ENCODE results near the gene CYP3A5. TPM values are rescaled to one million over a fixed set of nuclear protein-coding genes. Genes with fewer than 3 reads are reported as not detected.

CYP3A5 gene
- total RNA-seq, 1 donor: under 0.01 TPM

DNA sequence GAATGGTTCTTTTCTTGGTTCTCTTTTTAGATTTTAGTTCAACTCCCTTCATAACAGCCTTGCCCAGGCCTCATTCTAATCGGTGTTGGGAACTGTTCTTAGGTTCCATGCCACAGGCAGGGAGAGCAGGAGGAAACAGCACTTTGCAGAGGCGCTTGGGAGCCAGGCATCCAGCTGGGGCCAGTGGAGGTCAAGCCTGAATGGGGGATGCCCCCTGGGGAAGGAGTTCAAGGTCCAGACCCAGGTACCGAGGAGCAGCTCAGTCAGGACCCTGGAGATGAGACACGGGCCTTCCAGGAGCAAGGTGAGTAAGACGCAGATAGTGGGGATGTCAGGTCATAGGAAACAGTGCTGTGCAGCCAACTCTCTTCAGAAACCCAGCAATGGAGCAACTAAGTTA lies 58.5 kb downstream of the CYP3A5 start:
- H3K36me3 ChIP-seq (ENCODE audit: insufficient read depth, low read length): peaks cover 67% of the 10 kb centered on the region
- peaks cover 30% of the 10 kb centered on the region for H3K79me2 ChIP-seq (ENCODE audit: insufficient read depth, low read length)
- peaks cover 11% of the 10 kb centered on the region for H4K20me1 ChIP-seq (ENCODE audit: insufficient read depth, low read length)
- H3K4me2 ChIP-seq (ENCODE audit: insufficient read depth, low read length): no peak overlapping the region
- DNase-seq (ENCODE audit: insufficient read length, low spot score, missing footprints): no peak
- TF ChIP-seq, protein P1, sequence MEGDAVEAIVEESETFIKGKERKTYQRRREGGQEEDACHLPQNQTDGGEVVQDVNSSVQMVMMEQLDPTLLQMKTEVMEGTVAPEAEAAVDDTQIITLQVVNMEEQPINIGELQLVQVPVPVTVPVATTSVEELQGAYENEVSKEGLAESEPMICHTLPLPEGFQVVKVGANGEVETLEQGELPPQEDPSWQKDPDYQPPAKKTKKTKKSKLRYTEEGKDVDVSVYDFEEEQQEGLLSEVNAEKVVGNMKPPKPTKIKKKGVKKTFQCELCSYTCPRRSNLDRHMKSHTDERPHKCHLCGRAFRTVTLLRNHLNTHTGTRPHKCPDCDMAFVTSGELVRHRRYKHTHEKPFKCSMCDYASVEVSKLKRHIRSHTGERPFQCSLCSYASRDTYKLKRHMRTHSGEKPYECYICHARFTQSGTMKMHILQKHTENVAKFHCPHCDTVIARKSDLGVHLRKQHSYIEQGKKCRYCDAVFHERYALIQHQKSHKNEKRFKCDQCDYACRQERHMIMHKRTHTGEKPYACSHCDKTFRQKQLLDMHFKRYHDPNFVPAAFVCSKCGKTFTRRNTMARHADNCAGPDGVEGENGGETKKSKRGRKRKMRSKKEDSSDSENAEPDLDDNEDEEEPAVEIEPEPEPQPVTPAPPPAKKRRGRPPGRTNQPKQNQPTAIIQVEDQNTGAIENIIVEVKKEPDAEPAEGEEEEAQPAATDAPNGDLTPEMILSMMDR (IDR thresholded peaks at IDR 0.05; ENCODE audit: extremely low read depth, low read depth, low read length): no peak
- no peak overlapping the region for H3K27ac ChIP-seq (ENCODE audit: low read depth, low read length)
- no peaks in the 10 kb centered on the region for H3K27me3 ChIP-seq (ENCODE audit: insufficient read depth, low read length)
- H3K4me1 ChIP-seq (ENCODE audit: insufficient read depth, low read length): peaks cover 10% of the 10 kb centered on the region
- H3K9me3 ChIP-seq (ENCODE audit: low read depth, low read length): no peaks in the 10 kb centered on the region
- no peak overlapping the region for H2AFZ ChIP-seq (ENCODE audit: low read length)
- no peak overlapping the region for H3K4me3 ChIP-seq (ENCODE audit: insufficient read depth, low read length)

DNA sequence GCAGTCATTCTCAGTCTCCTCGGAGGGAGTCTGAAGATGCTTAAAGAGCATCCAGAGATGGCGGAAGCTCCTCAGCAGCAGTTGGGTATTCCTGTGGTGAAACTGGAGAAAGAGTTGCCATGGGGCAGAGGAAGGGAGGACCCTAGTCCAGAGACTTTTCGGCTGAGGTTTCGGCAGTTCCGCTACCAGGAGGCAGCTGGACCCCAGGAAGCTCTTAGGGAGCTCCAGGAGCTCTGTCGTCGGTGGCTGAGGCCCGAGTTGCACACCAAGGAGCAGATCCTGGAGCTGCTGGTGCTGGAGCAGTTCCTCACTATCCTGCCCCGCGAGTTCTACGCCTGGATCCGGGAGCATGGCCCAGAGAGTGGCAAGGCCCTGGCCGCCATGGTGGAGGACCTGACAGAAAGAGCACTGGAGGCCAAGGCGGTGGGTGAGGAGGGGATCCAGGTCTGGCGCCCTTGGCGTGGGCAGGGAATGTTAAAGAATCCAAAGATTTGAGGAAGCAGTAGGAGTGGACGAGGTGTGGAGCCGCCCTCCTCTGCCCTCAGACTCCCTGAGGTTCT lies 60.1 kb downstream of the CYP3A5 start:
- Histone ChIP-seq H3K9me3 (ENCODE audit: low read depth, low read length) (no peaks in the 10 kb centered on the region), H3K36me3 (ENCODE audit: insufficient read depth, low read length) (peaks cover 52% of the 10 kb centered on the region), H3K79me2 (ENCODE audit: insufficient read depth, low read length) (peaks cover 31% of the 10 kb centered on the region), H3K4me1 (ENCODE audit: insufficient read depth, low read length) (peaks cover 10% of the 10 kb centered on the region), H3K4me2 (ENCODE audit: insufficient read depth, low read length) (no peak overlapping the region), H3K27me3 (ENCODE audit: insufficient read depth, low read length) (no peaks in the 10 kb centered on the region), H4K20me1 (ENCODE audit: insufficient read depth, low read length) (peaks cover 11% of the 10 kb centered on the region), H2AFZ (ENCODE audit: low read length) (no peak overlapping the region), H3K4me3 (ENCODE audit: insufficient read depth, low read length) (no peak overlapping the region), H3K27ac (ENCODE audit: low read depth, low read length) (no peak overlapping the region)
- TF ChIP-seq, protein P1 (IDR thresholded peaks at IDR 0.05; ENCODE audit: extremely low read depth, low read depth, low read length): no peak
- DNase-seq (ENCODE audit: insufficient read length, low spot score, missing footprints): no peak

DNA sequence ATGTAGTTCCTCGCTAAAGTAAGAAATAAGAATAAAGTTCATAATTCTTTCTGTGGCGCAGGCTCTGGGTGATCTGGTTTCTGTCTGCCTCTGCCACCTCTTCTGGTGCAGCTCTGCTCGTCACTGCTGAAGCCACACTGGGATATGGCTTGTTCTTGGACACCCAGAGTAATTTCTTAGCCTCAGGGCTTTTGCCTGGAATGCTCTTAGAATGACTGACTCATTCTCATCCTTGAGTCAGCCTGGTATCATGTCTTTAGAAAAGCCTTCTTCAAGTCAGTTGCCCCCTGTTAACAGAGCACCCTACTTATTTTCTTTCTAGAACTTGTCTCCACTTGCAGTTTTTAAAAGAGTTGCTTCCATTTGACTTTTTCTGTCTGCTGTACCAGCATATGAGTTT lies 61.1 kb downstream of the CYP3A5 start:
- peaks cover 11% of the 10 kb centered on the region for H4K20me1 ChIP-seq (ENCODE audit: insufficient read depth, low read length)
- H3K4me1 ChIP-seq (ENCODE audit: insufficient read depth, low read length): peaks cover 10% of the 10 kb centered on the region
- no peak overlapping the region for H3K27ac ChIP-seq (ENCODE audit: low read depth, low read length)
- TF ChIP-seq, protein P1 (IDR thresholded peaks at IDR 0.05; ENCODE audit: extremely low read depth, low read depth, low read length): no peak
- no peak for DNase-seq (ENCODE audit: insufficient read length, low spot score, missing footprints)
- no peak overlapping the region for H3K4me3 ChIP-seq (ENCODE audit: insufficient read depth, low read length)
- H3K9me3 ChIP-seq (ENCODE audit: low read depth, low read length): no peaks in the 10 kb centered on the region
- H3K36me3 ChIP-seq (ENCODE audit: insufficient read depth, low read length): peaks cover 43% of the 10 kb centered on the region
- H3K27me3 ChIP-seq (ENCODE audit: insufficient read depth, low read length): no peaks in the 10 kb centered on the region
- no peak overlapping the region for H3K4me2 ChIP-seq (ENCODE audit: insufficient read depth, low read length)
- peaks cover 31% of the 10 kb centered on the region for H3K79me2 ChIP-seq (ENCODE audit: insufficient read depth, low read length)
- H2AFZ ChIP-seq (ENCODE audit: low read length): no peak overlapping the region

DNA sequence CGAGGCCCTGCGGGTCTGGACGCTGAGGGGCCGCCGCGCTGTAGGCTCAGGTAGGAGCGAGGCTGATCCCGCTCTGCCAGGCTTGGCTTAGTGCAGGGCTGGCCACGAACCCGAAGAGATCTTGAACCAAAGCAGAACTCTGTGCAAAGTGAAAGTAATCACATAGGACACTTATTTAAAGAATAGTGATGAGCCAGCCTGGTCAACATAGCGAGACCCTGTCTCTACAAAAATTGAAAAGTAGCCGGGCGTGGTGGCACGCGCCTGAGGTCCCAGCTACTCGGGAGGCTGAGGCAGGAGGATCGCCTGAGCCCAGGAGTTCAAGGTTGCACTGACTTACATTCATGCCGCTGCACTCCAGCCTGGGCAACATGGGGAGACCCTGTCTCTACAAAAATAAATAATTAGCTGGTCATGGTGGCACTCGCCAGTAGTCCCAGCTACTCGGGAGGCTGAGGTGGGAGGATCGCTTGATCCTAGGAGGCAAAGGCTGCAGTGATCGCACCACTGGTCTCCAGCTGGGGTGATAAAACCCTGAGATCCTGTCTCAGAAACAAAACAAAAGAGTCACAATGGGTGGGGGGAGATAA lies 62.5 kb downstream of the CYP3A5 start:
- Histone ChIP-seq H3K27me3 (ENCODE audit: insufficient read depth, low read length) (no peaks in the 10 kb centered on the region), H3K4me2 (ENCODE audit: insufficient read depth, low read length) (peak overlapping the region; percentile 88), H3K4me1 (ENCODE audit: insufficient read depth, low read length) (peaks cover 10% of the 10 kb centered on the region), H3K4me3 (ENCODE audit: insufficient read depth, low read length) (peak overlapping the region; percentile 79), H3K9me3 (ENCODE audit: low read depth, low read length) (no peaks in the 10 kb centered on the region), H2AFZ (ENCODE audit: low read length) (peak overlapping the region; percentile 100), H3K36me3 (ENCODE audit: insufficient read depth, low read length) (peaks cover 29% of the 10 kb centered on the region), H3K27ac (ENCODE audit: low read depth, low read length) (peak overlapping the region; percentile 83), H3K79me2 (ENCODE audit: insufficient read depth, low read length) (peaks cover 31% of the 10 kb centered on the region), H4K20me1 (ENCODE audit: insufficient read depth, low read length) (peaks cover 7% of the 10 kb centered on the region)
- TF ChIP-seq, protein P1 (IDR thresholded peaks at IDR 0.05; ENCODE audit: extremely low read depth, low read depth, low read length): no peak
- DNase-seq (ENCODE audit: insufficient read length, low spot score, missing footprints): no peak
